ENCODE results near the gene MBD2. TPM values are rescaled to one million over a fixed set of nuclear protein-coding genes. Genes with fewer than 3 reads are reported as not detected.

The MBD2 gene
- total and polyA plus RNA-seq, 4 donors = 9.2 to 16.2 (median 11.4) TPM

DNA sequence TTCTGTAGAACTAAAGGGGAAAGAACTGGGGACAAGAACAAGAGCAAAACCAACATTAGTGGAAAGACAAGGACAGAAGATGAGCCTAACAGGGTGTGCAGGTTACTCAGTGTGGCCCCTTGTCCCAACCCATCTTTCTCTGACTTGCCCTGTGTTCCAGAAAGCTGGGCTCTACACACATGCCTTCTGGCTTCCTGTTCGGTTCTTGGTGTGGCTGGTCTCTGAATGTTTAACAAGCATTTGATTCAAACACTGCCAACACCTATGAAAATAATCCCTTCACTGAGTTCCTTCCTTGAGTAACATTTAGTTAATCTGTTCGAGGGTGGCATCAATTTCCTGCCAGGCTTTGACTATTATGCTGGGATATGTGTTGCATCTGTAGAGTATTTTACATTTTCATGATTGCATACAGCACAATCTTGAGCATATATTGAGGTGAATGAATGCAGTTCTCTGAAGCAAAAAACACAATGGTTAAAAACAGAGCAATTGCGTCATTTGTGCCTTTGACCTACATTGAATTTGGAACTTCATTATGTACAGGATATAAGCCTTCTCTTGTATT lies 83.3 kb downstream of the MBD2 start:
- no peak overlapping the region for H3K27ac ChIP-seq (ENCODE audit: low read depth in 1 of 2, low read length in 2 of 2)
- 93% methylated on average over 3 of the region's 3 CpGs for WGBS
- no peaks in the 10 kb centered on the region for H3K36me3 ChIP-seq (ENCODE audit: control insufficient read depth in 4 of 4, insufficient read depth in 3 of 4, low read depth in 1 of 4, low read length in 3 of 4)
- no peaks in the 10 kb centered on the region for H3K27me3 ChIP-seq (ENCODE audit: control insufficient read depth in 4 of 4, insufficient read depth in 4 of 4, low read length in 3 of 4)
- H3K4me3 ChIP-seq (ENCODE audit: low read depth in 1 of 3, low read length in 3 of 3) = no peak overlapping the region
- no peaks in the 10 kb centered on the region for H3K9me3 ChIP-seq (ENCODE audit: control insufficient read depth in 4 of 4, low read length in 3 of 4)
- no peak for DNase-seq (ENCODE audit: low spot score)
- no peaks in the 10 kb centered on the region for H3K4me1 ChIP-seq (ENCODE audit: control insufficient read depth in 4 of 4, insufficient read depth in 4 of 4, low read length in 3 of 4)
- TF ChIP-seq HNF4A (conservative IDR thresholded peaks at IDR 0.05) (no peak), RAD21 (IDR thresholded peaks at IDR 0.05) (no peak), SP1 (IDR thresholded peaks at IDR 0.05) (no peak), GABPA (IDR thresholded peaks at IDR 0.05 in 1 of 2, conservative IDR thresholded peaks at IDR 0.05 in 1 of 2) (no peak)
- TF ChIP-seq, protein P1, sequence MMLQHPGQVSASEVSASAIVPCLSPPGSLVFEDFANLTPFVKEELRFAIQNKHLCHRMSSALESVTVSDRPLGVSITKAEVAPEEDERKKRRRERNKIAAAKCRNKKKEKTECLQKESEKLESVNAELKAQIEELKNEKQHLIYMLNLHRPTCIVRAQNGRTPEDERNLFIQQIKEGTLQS (IDR thresholded peaks at IDR 0.05) = no peak
- H3K9ac ChIP-seq (ENCODE audit: low read depth in 1 of 2, low read length in 2 of 2) = no peak overlapping the region

DNA sequence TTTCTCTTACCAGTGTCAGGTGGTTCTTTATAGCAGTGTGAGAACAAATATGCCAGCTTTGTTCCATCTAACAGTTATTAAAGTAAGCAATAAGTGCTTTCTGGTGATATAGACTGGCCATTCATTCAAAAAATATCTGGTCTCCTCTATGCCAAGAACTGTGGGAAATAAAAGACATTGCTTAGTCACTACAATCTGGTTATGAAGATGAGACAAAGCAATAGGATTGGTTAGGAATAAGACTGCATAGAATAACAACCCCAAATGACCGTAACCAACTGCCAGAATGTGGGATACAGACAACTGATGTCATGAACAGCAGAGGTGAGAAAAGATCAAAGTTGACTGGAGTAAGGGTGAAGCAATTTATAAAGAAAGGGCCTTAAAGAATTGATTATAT lies 83.8 kb downstream of the MBD2 start:
- Histone ChIP-seq H3K4me3 (ENCODE audit: low read depth in 1 of 3, low read length in 3 of 3) (no peak overlapping the region), H3K9me3 (ENCODE audit: control insufficient read depth in 4 of 4, low read length in 3 of 4) (no peaks in the 10 kb centered on the region), H3K9ac (ENCODE audit: low read depth in 1 of 2, low read length in 2 of 2) (no peak overlapping the region), H3K4me1 (ENCODE audit: control insufficient read depth in 4 of 4, insufficient read depth in 4 of 4, low read length in 3 of 4) (no peaks in the 10 kb centered on the region), H3K27ac (ENCODE audit: low read depth in 1 of 2, low read length in 2 of 2) (no peak overlapping the region), H3K27me3 (ENCODE audit: control insufficient read depth in 4 of 4, insufficient read depth in 4 of 4, low read length in 3 of 4) (no peaks in the 10 kb centered on the region), H3K36me3 (ENCODE audit: control insufficient read depth in 4 of 4, insufficient read depth in 3 of 4, low read depth in 1 of 4, low read length in 3 of 4) (no peaks in the 10 kb centered on the region)
- TF ChIP-seq, protein P1 (IDR thresholded peaks at IDR 0.05) = no peak
- TF ChIP-seq FOXA2 (IDR thresholded peaks at IDR 0.05) (no peak), NR2F2 (IDR thresholded peaks at IDR 0.05) (no peak), HNF4G (IDR thresholded peaks at IDR 0.05) (no peak), YY1 (IDR thresholded peaks at IDR 0.05) (no peak), SP1 (IDR thresholded peaks at IDR 0.05) (no peak), EGR1 (IDR thresholded peaks at IDR 0.05; ENCODE audit: low read depth in 2 of 2) (no peak), TAF1 (conservative IDR thresholded peaks at IDR 0.05) (no peak), JUND (IDR thresholded peaks at IDR 0.05) (no peak), RAD21 (IDR thresholded peaks at IDR 0.05) (no peak)
- TF ChIP-seq, protein P2, sequence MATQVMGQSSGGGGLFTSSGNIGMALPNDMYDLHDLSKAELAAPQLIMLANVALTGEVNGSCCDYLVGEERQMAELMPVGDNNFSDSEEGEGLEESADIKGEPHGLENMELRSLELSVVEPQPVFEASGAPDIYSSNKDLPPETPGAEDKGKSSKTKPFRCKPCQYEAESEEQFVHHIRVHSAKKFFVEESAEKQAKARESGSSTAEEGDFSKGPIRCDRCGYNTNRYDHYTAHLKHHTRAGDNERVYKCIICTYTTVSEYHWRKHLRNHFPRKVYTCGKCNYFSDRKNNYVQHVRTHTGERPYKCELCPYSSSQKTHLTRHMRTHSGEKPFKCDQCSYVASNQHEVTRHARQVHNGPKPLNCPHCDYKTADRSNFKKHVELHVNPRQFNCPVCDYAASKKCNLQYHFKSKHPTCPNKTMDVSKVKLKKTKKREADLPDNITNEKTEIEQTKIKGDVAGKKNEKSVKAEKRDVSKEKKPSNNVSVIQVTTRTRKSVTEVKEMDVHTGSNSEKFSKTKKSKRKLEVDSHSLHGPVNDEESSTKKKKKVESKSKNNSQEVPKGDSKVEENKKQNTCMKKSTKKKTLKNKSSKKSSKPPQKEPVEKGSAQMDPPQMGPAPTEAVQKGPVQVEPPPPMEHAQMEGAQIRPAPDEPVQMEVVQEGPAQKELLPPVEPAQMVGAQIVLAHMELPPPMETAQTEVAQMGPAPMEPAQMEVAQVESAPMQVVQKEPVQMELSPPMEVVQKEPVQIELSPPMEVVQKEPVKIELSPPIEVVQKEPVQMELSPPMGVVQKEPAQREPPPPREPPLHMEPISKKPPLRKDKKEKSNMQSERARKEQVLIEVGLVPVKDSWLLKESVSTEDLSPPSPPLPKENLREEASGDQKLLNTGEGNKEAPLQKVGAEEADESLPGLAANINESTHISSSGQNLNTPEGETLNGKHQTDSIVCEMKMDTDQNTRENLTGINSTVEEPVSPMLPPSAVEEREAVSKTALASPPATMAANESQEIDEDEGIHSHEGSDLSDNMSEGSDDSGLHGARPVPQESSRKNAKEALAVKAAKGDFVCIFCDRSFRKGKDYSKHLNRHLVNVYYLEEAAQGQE (IDR thresholded peaks at IDR 0.05) = no peak
- TF ChIP-seq, protein P3, sequence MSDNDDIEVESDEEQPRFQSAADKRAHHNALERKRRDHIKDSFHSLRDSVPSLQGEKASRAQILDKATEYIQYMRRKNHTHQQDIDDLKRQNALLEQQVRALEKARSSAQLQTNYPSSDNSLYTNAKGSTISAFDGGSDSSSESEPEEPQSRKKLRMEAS (IDR thresholded peaks at IDR 0.05) = no peak
- TF ChIP-seq, protein P4, sequence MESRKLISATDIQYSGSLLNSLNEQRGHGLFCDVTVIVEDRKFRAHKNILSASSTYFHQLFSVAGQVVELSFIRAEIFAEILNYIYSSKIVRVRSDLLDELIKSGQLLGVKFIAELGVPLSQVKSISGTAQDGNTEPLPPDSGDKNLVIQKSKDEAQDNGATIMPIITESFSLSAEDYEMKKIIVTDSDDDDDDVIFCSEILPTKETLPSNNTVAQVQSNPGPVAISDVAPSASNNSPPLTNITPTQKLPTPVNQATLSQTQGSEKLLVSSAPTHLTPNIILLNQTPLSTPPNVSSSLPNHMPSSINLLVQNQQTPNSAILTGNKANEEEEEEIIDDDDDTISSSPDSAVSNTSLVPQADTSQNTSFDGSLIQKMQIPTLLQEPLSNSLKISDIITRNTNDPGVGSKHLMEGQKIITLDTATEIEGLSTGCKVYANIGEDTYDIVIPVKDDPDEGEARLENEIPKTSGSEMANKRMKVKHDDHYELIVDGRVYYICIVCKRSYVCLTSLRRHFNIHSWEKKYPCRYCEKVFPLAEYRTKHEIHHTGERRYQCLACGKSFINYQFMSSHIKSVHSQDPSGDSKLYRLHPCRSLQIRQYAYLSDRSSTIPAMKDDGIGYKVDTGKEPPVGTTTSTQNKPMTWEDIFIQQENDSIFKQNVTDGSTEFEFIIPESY (IDR thresholded peaks at IDR 0.05) = no peak
- WGBS = 93% methylated on average over 1 of the region's 1 CpG
- DNase-seq (ENCODE audit: low spot score) = no peak

Measured in liver (tissue), 9 donors.